Gastroesophageal sphincter (tissue), 4 donors: ENCODE data around the gene GPATCH2. TPM values are rescaled to one million over a fixed set of nuclear protein-coding genes. Genes with fewer than 3 reads are reported as not detected.

Experiments
- ATAC-seq: fragments of 150-250 bp; one replicate; pipeline ENCODE4 v1.9.1; 2016; ENCODE audit warnings: mild to moderate bottlenecking, moderate library complexity
- H3K27ac ChIP-seq, 4 donors: fragments of 200-600 bp; sonication (generic) in 3 of 4; 1 replicate in 3 of 4; 2 replicates in 1 of 4; pipeline ENCODE4 v1.5.1; 2016 to 2019
- H3K27me3 ChIP-seq: fragments of 200-600 bp; sonication (generic); one replicate; pipeline ENCODE4 v1.5.1; 2019
- H3K36me3 ChIP-seq, 2 donors: fragments of 200-600 bp; sonication (generic); one replicate each; pipeline ENCODE4 v1.5.1; 2019; ENCODE audit warnings: control low read depth in 1 of 2
- H3K4me1 ChIP-seq, 3 donors: fragments of 200-600 bp; sonication (generic); 1 replicate in 2 of 3; 2 replicates in 1 of 3; pipeline ENCODE4 v1.5.1; 2016 to 2019; ENCODE audit warnings: control low read depth in 2 of 3
- H3K4me3 ChIP-seq, 2 donors: fragments of 200-600 bp; sonication (generic); one replicate each; pipeline ENCODE4 v1.5.1; 2019; ENCODE audit warnings: mild to moderate bottlenecking in 1 of 2, moderate library complexity in 1 of 2
- H3K9me3 ChIP-seq, 3 donors: fragments of 200-600 bp; sonication (generic); one replicate each; pipeline ENCODE4 v1.5.1; 2017 to 2019; ENCODE audit warnings: control low read depth in 2 of 3
- EP300 ChIP-seq: sonication (generic); formaldehyde crosslinking; IDR thresholded peaks from one replicate; pipeline ENCODE4 v1.6.1; 2017; ENCODE audit warnings: antibody characterized with exemption, mild to moderate bottlenecking
- POLR2A ChIP-seq, 2 donors: fragments of 450-650 bp; IDR thresholded peaks; one replicate each; pipeline ENCODE4 v1.6.1; 2017; ENCODE audit warnings: antibody characterized with exemption in 2 of 2, mild to moderate bottlenecking in 2 of 2, moderate library complexity in 1 of 2
- POLR2AphosphoS5 ChIP-seq: sonication (generic); formaldehyde crosslinking; IDR thresholded peaks from one replicate; pipeline ENCODE4 v1.6.1; 2017; ENCODE audit warnings: antibody characterized with exemption
- WGBS, 2 donors: methylation state at CpG; one replicate each; pipeline ENCODE4 v1.1.5; 2018; ENCODE audit warnings: low coverage in 1 of 2; 5-methylcytosine and 5-hydroxymethylcytosine counted together
- total RNA-seq, 4 donors: library from RNA; depleted of rRNA; stranded (reverse); fragments of >200 nt; gene quantifications; one replicate each; pipeline ENCODE4 v1.1.0, GENCODE V29; 2016
- TF ChIP-seq, protein P1 (sequence below), 4 experiments: fragments of 200-600 bp in 2 of 4; fragments of 450-650 bp in 2 of 4; sonication (generic) in 1 of 4; IDR thresholded peaks; one replicate each; pipeline ENCODE4 v1.5.1; 2017 to 2019; ENCODE audit warnings: antibody characterized with exemption in 4 of 4, mild to moderate bottlenecking in 2 of 4, moderate library complexity in 2 of 4

GPATCH2 gene
- total RNA-seq, 4 donors from 2014 or later = 11.2 to 18.7 (median 14.3) TPM

- Histone ChIP-seq H3K4me1 (peaks cover 0 to 6% (median 0%) of the 10 kb centered on the region in 3 donors), H3K27ac (no peak overlapping the region), H3K27me3 (no peaks in the 10 kb centered on the region), H3K36me3 (peaks cover 0 to 2% of the 10 kb centered on the region in 2 donors), H3K9me3 (no peaks in the 10 kb centered on the region), H3K4me3 (no peak overlapping the region)
- ATAC-seq = no peak
- 4 to 26% methylated on average over 4 to 5 of the region's 5 CpGs for WGBS, 2 donors
- TF ChIP-seq POLR2A (IDR thresholded peaks at IDR 0.05) (no peak), POLR2AphosphoS5 (no peak), EP300 (no peak)
- TF ChIP-seq, protein P1, sequence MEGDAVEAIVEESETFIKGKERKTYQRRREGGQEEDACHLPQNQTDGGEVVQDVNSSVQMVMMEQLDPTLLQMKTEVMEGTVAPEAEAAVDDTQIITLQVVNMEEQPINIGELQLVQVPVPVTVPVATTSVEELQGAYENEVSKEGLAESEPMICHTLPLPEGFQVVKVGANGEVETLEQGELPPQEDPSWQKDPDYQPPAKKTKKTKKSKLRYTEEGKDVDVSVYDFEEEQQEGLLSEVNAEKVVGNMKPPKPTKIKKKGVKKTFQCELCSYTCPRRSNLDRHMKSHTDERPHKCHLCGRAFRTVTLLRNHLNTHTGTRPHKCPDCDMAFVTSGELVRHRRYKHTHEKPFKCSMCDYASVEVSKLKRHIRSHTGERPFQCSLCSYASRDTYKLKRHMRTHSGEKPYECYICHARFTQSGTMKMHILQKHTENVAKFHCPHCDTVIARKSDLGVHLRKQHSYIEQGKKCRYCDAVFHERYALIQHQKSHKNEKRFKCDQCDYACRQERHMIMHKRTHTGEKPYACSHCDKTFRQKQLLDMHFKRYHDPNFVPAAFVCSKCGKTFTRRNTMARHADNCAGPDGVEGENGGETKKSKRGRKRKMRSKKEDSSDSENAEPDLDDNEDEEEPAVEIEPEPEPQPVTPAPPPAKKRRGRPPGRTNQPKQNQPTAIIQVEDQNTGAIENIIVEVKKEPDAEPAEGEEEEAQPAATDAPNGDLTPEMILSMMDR (IDR thresholded peaks at IDR 0.05) = no peak
Observed at GRCh38 chr1:217425422-217425821, 205.5 kb downstream of the GPATCH2 start.

- no peaks in the 10 kb centered on the region for H3K9me3 ChIP-seq
- H3K36me3 ChIP-seq = no peaks in the 10 kb centered on the region
- no peak overlapping the region for H3K4me3 ChIP-seq
- no peak for ATAC-seq
- H3K4me1 ChIP-seq = peaks cover 0 to 26% (median 3%) of the 10 kb centered on the region in 3 donors
- WGBS, 2 donors = 16 to 17% methylated on average over 2 of the region's 2 CpGs
- H3K27ac ChIP-seq = peak overlapping the region in 3 of 4 donors; percentile 43 to 57 (median 56)
- H3K27me3 ChIP-seq = no peaks in the 10 kb centered on the region
- TF ChIP-seq POLR2AphosphoS5 (no peak), EP300 (no peak), POLR2A (IDR thresholded peaks at IDR 0.05) (no peak)
- TF ChIP-seq, protein P1 (IDR thresholded peaks at IDR 0.05) = no peak
Observed at GRCh38 chr1:217419194-217419551, 211.7 kb downstream of the GPATCH2 start.

- H3K9me3 ChIP-seq = no peaks in the 10 kb centered on the region
- WGBS, 2 donors = 22 to 35% methylated on average over 12 to 13 of the region's 14 CpGs
- peaks cover 0 to 26% (median 3%) of the 10 kb centered on the region in 3 donors for H3K4me1 ChIP-seq
- H3K36me3 ChIP-seq = no peaks in the 10 kb centered on the region
- peak overlapping the region in 3 of 4 donors; percentile 43 to 57 (median 56) for H3K27ac ChIP-seq
- no peaks in the 10 kb centered on the region for H3K27me3 ChIP-seq
- H3K4me3 ChIP-seq = no peak overlapping the region
- ATAC-seq = no peak
- TF ChIP-seq, protein P1 (IDR thresholded peaks at IDR 0.05) = no peak
- TF ChIP-seq EP300 (no peak), POLR2AphosphoS5 (no peak), POLR2A (IDR thresholded peaks at IDR 0.05) (no peak)
Observed at GRCh38 chr1:217418269-217419193, 212.4 kb downstream of the GPATCH2 start.

GRCh38 chr1:217417363-217417762 lies 213.5 kb downstream of the GPATCH2 start:
- Histone ChIP-seq H3K4me3 (no peak overlapping the region), H3K36me3 (no peaks in the 10 kb centered on the region), H3K9me3 (no peaks in the 10 kb centered on the region), H3K4me1 (peaks cover 0 to 26% (median 3%) of the 10 kb centered on the region in 3 donors), H3K27me3 (no peaks in the 10 kb centered on the region), H3K27ac (no peak overlapping the region)
- ATAC-seq = no peak
- TF ChIP-seq, protein P1 (IDR thresholded peaks at IDR 0.05) = no peak
- TF ChIP-seq POLR2AphosphoS5 (no peak), EP300 (no peak), POLR2A (IDR thresholded peaks at IDR 0.05) (no peak)
- 76 to 96% methylated on average over 3 of the region's 3 CpGs for WGBS, 2 donors
